H1 (cell line): ENCODE measurements around the gene TRAPPC8. TPM values are rescaled to one million over a fixed set of nuclear protein-coding genes. Genes with fewer than 3 reads are reported as not detected.

Source experiments
- BRCA1 ChIP-seq: IDR thresholded peaks from 2 replicates; pipeline ENCODE4 v1.6.1; 2012; ENCODE audit warnings: low read depth, low read length, improper control_type of control experiment
- FOSL1 ChIP-seq: IDR thresholded peaks from 2 replicates; pipeline ENCODE4 v1.6.1; 2011; ENCODE audit warnings: mild to moderate bottlenecking, low read depth, low read length, moderate library complexity; ENCODE audit not compliant: insufficient read depth
- HDAC6 ChIP-seq: IDR thresholded peaks from one replicate; pipeline ENCODE4 v1.7.1; 2012; ENCODE audit warnings: low read depth, mild to moderate bottlenecking, inconsistent platforms, low read length, moderate library complexity
- JUND ChIP-seq: IDR thresholded peaks from 2 replicates; pipeline ENCODE4 v1.6.1; 2011; ENCODE audit warnings: mild to moderate bottlenecking, improper control_type of control experiment, low read length
- KDM5A ChIP-seq: fragments of 200-600 bp; IDR thresholded peaks from 2 replicates; pipeline ENCODE4 v1.7.1; 2012; ENCODE audit warnings: mild to moderate bottlenecking, low read length, inconsistent platforms, mixed read lengths
- SUZ12 ChIP-seq: fragments of 200-600 bp; sonication (generic); IDR thresholded peaks from 2 replicates; pipeline ENCODE4 v1.6.1; 2012; ENCODE audit warnings: mild to moderate bottlenecking, inconsistent platforms, low read length, moderate library complexity, mixed read lengths
- polyA plus RNA-seq, 7 experiments: library from polyadenylated mRNA; depleted of rRNA in 3 of 7; stranded (reverse) in 5 of 7; unstranded in 2 of 7; fragments of >200 nt in 5 of 7; fragments of 200-250 nt in 2 of 7; gene quantifications; 1 replicate in 5 of 7; 2 replicates in 1 of 7; 4 replicates in 1 of 7; pipeline versions ENCODE4 v1.2.1 to v1.2.3, GENCODE V29; 2011 to 2013; ENCODE audit warnings: missing spikeins in 2 of 7, mixed read lengths in 2 of 7
- total RNA-seq: library from RNA; stranded (reverse); fragmentation: NEBNext Ultra II Directional; extraction: Animal tissue kit (Norgen Biotek cat#: 25700); gene quantifications from 2 replicates; pipeline ENCODE4 v1.2.1, GENCODE V29; 2021

The TRAPPC8 gene
- total and polyA plus RNA-seq, 2 of the 8 experiments (the other 6 are each of a cell fraction or from before 2014, with no cell fraction given), result 43.6 to 56.5 TPM

DNA sequence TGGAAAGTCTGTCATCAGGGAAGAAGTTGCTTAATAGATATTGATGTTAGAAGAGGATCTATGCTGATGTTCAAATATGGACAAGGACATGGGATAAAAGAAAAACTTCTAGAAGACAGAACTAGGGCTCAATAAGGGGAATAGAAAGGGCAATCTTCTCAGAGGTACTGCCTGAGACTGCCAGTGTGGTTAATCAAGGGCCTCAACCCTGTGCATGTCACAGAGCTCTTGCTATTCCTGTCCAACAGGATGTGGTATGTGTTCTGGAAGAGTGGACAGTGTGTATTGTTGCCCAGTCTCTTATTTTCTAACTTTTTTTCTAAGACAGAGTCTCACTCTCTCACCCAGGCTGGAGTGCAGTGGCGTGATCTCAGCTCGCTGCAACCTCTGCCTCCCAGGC is 47.9 kb upstream of the TRAPPC8 start (continued):
- no peak for TF ChIP-seq KDM5A
- no peak for TF ChIP-seq HDAC6
- no peak for TF ChIP-seq SUZ12
- no peak for TF ChIP-seq FOSL1
- TF ChIP-seq BRCA1, result no peak
- TF ChIP-seq JUND, result no peak
